Activated CD4-positive, alpha-beta T cell treated with anti-CD3 and anti-CD28 coated beads for 48 hours (primary cell): ENCODE measurements around the gene DCHS1.
A peak's percentile ranks its signal among the peaks of the same experiment; 100 is the strongest.

Experiments
- DNase-seq: peaks from one replicate; pipeline ENCODE4 v3.0.0-alpha.2; 2020

The DCHS1 gene

GRCh38 chr11:6625156-6625831 is 30.3 kb downstream of the DCHS1 start:
- no peak for DNase-seq

- DNase-seq = no peak
Measured at GRCh38 chr11:6623391-6624363, 31.9 kb downstream of the DCHS1 start.

GRCh38 chr11:6622261-6623171 is 33.1 kb downstream of the DCHS1 start:
- no peak for DNase-seq

- DNase-seq = no peak
Measured at GRCh38 chr11:6621711-6622211, 33.8 kb downstream of the DCHS1 start.

GRCh38 chr11:6620636-6621035 is 35.0 kb downstream of the DCHS1 start:
- DNase-seq = no peak

- DNase-seq = peak; percentile 89
Measured at GRCh38 chr11:6619004-6619745, 36.4 kb downstream of the DCHS1 start, which contains the start of gene TPP1. TPP1 (minus strand) TSS chr11:6619422; CDS start chr11:6619400, 22 bp downstream.

GRCh38 chr11:6618117-6619003 is 37.2 kb downstream of the DCHS1 start:
- DNase-seq = peak; percentile 71

GRCh38 chr11:6617315-6617781 is 38.3 kb downstream of the DCHS1 start:
- no peak for DNase-seq

GRCh38 chr11:6616596-6617250 is 38.9 kb downstream of the DCHS1 start:
- DNase-seq = no peak

GRCh38 chr11:6615882-6616585 is 39.6 kb downstream of the DCHS1 start:
- no peak for DNase-seq

- no peak for DNase-seq
Measured at GRCh38 chr11:6615046-6615445, 40.6 kb downstream of the DCHS1 start.

GRCh38 chr11:6614446-6614845 is 41.2 kb downstream of the DCHS1 start:
- DNase-seq = no peak

- no peak for DNase-seq
Measured at GRCh38 chr11:6613496-6613895, 42.1 kb downstream of the DCHS1 start.

GRCh38 chr11:6612213-6613041 is 43.2 kb downstream of the DCHS1 start, which contains the start of gene TAF10:
TAF10 (minus strand) TSS chr11:6612216; CDS start chr11:6612189, 27 bp downstream.
- DNase-seq = peak; percentile 97

- DNase-seq = no peak
Measured at GRCh38 chr11:6611963-6612212, 43.7 kb downstream of the DCHS1 start.

GRCh38 chr11:6611092-6611962 is 44.3 kb downstream of the DCHS1 start:
- peak; percentile 34 for DNase-seq

GRCh38 chr11:6610591-6610990 is 45.0 kb downstream of the DCHS1 start:
- DNase-seq = no peak
